Stomach (tissue), 4 donors: ENCODE data around the gene FCHSD2.

Experiments used
- CTCF ChIP-seq, 7 experiments: fragments of 450-650 bp in 4 of 7; fragments of 200-600 bp in 3 of 7; sonication (generic) in 3 of 7; IDR thresholded peaks; one replicate each; pipeline ENCODE4 v1.5.1; 2016 to 2019; ENCODE audit warnings: antibody characterized with exemption in 7 of 7, control low read depth in 2 of 7, mild to moderate bottlenecking in 1 of 7
- POLR2A ChIP-seq, 4 donors: fragments of 450-650 bp; IDR thresholded peaks; one replicate each; pipeline ENCODE4 v1.6.1; 2016; ENCODE audit warnings: antibody characterized with exemption in 4 of 4, control low read depth in 2 of 4, mild to moderate bottlenecking in 1 of 4, moderate library complexity in 1 of 4

- no peak for TF ChIP-seq CTCF (IDR thresholded peaks at IDR 0.05)
- TF ChIP-seq POLR2A (IDR thresholded peaks at IDR 0.05), result no peak
Measured at GRCh38 chr11:72972496-72973128, 169.5 kb downstream of the FCHSD2 start.
